DMS 273 (cell line): Measurements from ENCODE around the gene PPME1.

ENCODE experiments used
- DNase-seq: peaks from one replicate; lab custom pipeline; 2025; ENCODE audit not compliant: unreplicated experiment; lab: John Stamatoyannopoulos, UW

PPME1 gene

DNA sequence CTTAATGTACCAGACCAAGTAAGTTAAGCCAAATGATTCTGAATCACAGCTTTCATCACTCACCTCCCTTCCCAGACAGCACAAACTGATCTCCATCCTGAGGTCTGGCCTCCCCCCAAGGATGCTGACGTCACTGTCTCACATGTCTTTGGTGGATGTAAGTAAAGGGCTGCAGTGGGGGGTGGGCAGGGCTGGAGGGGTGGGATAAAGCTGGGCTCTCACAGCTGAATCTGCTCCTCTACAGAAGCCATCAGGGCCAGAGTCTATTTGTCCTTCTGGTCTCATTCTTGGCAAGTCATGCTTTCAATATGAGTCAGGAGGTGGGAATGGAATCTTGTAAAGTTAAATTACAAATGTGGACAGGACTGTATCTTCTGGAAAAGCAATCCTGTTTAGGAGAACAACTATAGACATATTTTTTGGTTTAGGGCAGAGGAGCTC, 107.7 kb downstream of the PPME1 start:
- DNase-seq: no peak

DNA sequence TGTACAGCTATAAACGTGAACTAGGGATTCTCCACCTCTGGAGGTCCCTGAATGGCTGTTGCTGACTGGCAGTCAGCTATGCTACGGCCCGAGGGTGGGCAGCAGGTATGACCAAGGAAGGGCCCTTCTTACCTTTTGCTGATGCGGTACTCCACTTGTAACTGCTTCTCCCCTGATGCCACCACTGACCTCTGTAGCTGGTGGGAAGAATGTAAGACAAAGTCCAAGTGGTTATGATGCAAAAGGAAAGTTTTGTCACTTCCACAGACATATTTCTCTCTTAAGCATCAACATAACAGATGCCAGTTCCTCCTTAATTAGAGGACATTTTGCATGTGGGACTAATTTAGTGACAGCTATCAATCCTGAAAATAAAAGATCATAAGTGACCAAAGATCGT, 108.2 kb downstream of the PPME1 start:
- no peak for DNase-seq

DNA sequence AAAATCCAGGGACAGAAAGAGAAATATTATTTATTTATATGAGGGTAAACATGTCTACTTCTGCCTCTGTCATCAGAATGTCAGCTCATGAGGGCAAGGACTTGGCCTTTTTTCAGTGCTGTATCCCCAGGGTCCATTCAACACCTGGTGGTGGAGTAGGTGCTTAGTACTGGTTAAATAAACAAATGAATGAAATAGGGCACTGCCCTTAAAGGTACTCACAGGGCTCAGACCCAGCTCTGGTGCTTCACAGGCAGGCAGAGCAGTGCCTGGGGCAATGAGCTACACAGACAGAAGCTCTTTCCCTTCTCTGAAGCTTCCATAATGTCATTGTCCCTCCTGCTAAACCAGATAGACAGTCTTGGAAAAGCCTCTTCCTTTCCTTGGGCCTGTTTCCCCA, 109.4 kb downstream of the PPME1 start:
- no peak for DNase-seq

DNA sequence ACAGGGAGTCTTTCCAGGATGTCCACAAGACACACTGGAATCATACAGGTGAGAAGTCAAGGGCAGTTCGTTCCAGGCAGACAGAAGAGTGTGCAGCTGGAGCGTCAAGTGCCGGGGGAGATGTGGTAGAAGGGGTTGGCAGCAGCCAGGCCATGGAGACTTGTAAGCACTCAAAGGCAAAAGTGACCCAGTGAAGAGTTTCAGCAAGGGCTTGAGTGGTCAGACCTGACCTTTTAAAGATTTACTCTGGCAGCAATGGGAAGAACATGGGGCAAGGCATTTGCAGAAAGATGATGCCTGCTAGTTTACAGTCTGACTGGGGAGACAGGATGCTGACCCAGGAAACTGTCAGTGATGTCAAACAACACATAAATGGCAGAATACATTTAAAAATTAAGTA, 111.3 kb downstream of the PPME1 start:
- no peak for DNase-seq

DNA sequence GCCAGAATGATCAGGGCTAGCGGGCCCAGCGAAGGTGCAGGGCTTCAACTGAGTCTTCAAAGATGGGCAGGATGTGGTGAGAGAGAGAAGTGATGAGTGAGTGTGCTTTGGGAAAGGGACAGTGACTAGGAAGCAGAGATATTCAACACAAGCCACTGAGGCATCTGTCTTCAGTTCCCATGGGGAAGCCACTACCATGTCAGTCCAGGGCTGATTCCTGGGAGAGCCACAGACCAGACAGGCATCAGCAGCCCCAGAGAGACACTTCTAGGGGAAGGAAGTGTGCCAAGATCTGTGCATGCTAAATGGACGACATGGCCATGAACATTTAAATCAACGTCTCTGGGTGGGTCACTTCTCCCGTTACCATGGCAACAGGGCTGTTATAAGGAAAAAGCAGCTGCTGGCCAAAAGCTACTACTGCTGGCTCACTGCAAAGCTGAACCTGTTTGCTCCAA, 111.9 kb downstream of the PPME1 start:
- peak; percentile 41 for DNase-seq

DNA sequence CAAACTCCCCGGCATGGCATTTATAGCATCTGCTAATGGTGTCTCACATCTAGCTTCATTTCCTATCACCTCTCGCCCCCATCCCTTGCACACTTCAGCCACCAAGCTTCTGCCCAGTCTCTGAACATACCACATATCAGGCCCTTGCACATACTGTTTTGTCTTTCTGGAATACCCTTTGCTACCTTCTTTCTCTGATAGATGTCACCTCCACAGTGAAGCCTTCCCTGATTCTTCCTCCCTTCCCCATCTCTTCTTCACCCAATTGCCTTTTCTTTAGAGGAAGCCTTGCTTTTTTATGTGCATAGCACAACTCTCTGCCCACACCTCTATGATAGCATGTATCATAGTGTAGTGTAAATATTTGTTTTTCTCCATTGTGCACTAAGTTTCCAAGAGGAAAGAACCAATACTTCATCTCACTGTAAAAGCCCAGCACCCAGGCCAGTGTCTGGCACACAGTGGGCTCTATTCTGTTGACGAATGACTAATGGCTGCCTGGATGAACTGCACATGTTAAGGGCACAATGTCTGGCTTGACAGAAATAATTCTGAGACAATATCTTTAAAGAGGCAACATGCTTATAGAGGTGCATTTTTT, 112.6 kb downstream of the PPME1 start:
- DNase-seq: no peak

DNA sequence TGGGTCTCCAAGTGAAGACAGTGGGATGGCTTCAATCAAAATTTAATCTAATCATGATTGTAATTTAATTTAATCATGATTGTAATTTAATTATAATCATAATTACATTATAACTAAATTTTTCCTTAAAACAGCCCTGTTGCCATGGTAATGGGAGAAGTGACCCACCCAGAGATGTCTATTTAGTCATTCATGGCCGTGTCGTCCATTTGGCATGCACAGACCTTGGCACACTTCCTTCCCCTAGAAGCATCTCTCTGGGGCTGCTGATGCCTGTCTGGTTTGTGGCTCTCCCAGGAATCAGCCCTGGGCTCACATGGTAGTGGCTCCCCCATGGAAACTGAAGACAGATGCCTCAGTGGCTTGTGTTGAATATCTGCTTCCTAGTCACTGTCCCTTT, 113.4 kb downstream of the PPME1 start:
- DNase-seq: no peak

DNA sequence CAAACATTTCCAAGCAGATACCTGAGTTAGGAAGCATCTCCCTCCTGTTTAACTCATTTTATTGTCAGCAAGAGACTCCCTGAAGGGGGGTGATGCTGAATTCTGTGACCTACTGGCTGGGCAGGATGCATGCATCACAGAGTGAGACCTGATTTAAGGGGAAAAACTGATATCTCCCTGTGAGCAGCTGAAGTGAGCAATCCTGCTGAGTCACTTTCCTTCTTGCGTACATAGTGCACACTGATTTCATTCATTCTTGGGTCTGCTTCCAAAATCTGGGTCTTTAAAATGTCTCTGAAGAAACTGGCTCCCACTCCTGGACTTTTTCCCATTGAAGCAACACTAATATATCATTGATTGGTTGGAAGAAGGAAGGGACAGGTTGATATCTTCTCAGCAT, 117.1 kb downstream of the PPME1 start:
- DNase-seq: no peak

DNA sequence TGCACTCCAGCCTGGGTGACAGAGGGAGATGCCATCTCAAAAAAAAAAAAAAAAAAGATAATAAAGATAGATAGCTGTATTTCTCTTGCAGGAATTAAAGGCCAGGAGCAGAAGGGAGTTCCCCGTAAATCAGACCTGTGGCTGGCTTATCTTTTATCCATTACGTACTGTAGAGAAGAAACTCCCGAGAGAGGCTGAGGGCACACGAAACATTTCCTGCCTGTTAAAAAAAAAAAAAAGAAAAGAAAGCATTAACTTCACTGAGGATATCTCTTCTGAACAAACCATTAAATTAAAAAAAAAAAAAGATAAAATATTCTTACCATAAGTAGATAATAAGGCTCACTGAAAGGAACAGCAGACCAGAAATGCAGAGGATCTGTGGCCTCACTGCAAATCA, 117.8 kb downstream of the PPME1 start:
- DNase-seq: no peak

DNA sequence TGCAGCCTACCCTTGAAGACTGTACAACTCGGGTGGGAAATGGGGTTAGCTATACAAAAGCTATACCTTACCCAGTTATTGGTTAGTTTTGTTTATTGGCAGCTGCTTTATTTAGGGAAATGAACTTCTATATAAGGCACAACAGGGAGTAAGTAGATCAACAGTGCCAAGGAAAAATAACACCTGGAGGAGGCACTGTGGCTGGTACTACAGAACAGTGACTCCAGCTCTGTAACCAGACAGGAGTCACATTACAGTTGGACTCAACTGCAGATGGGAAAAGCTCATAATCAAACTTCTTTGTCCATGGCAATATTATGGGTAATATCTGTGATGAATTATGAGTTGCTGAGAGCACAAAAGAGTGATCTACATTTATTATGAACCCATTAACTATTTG, 126.4 kb downstream of the PPME1 start:
- no peak for DNase-seq

DNA sequence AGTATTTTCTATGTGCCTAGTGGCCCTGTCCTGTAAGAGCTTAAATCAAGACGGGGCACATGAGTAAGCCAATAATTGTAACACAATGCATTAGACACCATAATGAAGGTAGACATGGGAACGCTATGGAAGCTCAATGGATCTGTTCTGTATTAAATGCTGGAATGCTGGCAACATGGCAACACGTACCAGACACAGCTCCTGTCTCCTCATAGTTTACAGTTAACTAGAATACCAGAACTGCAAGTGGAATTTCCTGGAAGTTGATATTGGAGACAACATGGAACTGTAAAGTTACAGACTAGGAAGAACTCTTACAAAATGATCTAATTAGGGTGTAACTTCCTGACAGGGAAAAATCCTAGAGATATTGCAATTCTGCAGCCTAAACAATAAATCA, 127.9 kb downstream of the PPME1 start:
- no peak for DNase-seq
